ENCODE data around the gene BCAN.

- TF ChIP-seq CTCF (IDR thresholded peaks at IDR 0.05) = no peak
- no peak for TF ChIP-seq POLR2A (IDR thresholded peaks at IDR 0.05)
Measured at GRCh38 chr1:156594190-156594589, 47.7 kb upstream of the BCAN start.
